Dedifferentiated amniotic fluid mesenchymal stem cell (primary cell): ENCODE results near the gene RIPOR1.

Experiments
- DNase-seq: peaks from one replicate; pipeline ENCODE4 v3.0.0-alpha.2; 2016; ENCODE audit errors: extremely low spot score

Gene RIPOR1

GRCh38 chr16:67538666-67539101, 10.1 kb downstream of the RIPOR1 start:
- no peak for DNase-seq

GRCh38 chr16:67539271-67539670, 10.6 kb downstream of the RIPOR1 start:
- no peak for DNase-seq

DNA sequence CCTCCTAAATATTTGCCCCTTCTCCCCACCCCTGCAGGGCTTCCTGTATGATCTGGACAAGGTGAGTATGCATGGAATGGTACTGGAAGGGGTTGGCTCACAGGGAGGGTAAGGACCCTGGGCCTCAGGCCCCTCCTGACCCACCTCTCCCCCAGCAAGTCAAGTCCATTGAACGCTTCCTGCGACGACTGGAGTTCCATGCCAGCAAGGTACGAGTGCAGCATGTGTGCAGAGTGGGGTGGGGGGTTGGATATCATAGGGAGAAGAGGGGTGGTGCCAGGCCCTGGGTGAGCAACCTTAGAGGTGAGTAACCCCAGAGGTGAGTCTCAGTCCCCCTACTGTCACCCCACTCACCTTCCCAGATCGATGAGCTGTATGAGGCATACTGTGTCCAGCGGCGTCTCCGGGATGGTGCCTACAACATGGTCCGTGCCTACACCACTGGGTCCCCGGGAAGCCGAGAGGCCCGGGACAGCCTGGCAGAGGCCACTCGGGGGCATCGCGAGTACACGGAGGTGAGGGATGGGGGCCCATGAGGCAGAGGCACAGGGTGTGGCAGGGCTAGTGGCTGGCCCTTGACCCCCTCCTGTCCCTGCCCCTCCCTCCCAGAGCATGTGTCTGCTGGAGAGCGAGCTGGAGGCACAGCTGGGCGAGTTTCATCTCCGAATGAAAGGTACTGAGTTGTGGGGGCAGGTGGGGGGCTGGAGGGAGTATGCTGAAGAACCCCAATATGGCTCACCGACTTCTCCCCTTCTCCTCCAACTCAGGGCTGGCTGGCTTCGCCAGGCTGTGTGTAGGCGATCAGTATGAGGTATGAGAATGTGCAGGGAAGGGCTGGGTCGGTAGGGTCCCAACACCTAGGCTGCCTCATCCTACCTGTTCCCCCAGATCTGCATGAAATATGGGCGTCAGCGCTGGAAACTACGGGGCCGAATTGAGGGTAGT, 11.3 kb downstream of the RIPOR1 start:
- no peak for DNase-seq

DNA sequence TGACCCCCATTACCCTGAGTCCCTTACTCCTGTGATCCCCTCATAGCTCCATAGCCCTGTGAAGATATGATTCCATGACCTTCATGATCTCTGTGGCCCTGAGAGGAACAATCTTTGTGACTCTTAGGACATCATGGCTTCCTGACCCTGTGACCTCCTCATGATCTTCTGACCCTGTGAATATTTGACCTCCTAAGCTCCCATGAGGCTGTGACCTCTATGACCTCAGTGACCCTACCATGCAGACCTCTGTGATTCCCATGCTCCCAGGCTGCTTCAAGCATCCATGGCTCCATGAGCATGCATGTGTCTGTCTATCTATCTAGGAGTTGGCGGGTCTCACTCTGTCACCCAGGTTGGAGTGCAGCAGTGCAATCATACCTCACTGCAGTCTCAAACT, 12.1 kb downstream of the RIPOR1 start:
- DNase-seq: no peak

DNA sequence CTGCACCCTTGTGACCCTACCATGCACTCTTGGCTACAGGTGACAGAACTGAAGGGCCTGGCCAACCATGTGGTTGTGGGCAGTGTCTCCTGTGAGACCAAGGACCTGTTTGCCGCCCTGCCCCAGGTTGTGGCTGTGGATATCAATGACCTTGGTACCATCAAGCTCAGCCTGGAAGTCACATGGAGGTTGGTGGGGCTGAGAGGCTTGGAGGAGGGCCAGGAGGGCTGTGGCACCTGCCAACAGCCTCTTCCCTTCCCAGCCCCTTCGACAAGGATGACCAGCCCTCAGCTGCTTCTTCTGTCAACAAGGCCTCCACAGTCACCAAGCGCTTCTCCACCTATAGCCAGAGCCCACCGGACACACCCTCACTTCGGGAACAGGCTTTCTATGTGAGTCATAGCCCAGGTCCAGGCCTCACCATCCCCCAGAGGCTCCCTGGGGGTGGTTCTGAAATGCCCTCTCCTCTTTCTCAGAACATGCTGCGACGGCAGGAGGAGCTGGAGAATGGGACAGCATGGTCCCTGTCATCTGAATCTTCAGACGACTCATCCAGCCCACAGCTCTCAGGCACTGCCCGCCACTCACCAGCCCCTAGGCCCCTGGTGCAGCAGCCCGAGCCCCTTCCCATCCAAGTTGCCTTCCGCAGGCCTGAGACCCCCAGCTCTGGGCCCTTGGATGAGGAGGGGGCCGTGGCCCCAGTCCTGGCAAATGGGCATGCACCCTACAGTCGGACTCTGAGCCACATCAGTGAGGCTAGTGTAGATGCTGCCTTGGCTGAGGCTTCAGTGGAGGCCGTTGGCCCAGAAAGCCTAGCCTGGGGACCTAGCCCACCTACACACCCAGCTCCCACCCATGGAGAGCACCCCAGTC, 13.0 kb downstream of the RIPOR1 start:
- no peak for DNase-seq

- DNase-seq: no peak
These were observed 13.8 kb downstream of the RIPOR1 start for GRCh38 chr16:67542464-67542863.

DNA sequence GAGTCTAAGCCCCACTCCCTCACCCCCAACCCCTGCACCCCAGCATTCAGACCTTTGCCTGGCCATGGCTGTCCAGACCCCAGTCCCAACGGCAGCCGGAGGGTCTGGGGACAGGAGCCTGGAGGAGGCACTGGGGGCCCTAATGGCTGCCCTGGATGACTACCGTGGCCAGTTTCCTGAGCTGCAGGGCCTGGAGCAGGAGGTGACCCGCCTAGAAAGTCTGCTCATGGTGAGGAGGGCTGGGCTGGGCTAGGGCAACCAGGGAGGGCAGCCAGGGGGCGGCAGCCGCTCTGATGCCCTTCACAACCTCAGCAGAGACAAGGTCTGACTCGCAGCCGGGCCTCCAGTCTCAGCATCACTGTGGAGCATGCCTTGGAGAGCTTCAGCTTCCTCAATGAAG, 14.4 kb downstream of the RIPOR1 start:
- DNase-seq: no peak

DNA sequence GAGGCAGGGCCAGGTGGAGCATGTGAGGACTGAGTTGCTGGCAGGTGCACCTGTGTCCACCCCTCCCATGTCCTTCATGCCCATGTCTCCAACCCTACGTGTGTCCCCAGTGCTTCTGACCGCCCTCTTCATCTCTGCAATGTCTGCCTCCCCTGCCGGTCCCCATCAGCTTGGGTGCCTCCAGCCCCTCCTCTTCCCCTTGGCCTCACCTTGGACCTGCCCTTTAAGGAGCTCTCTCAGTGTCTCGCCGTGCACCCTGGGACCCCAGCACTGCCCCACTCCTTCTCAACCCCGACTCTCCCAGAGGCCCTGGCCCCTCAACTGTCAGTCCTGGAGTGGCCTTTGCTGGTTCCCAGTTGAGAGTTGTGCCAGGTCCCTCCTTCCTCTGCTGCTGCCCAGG, 15.0 kb downstream of the RIPOR1 start:
- no peak for DNase-seq

- no peak for DNase-seq
These were observed 15.8 kb downstream of the RIPOR1 start for GRCh38 chr16:67544329-67544841.

DNA sequence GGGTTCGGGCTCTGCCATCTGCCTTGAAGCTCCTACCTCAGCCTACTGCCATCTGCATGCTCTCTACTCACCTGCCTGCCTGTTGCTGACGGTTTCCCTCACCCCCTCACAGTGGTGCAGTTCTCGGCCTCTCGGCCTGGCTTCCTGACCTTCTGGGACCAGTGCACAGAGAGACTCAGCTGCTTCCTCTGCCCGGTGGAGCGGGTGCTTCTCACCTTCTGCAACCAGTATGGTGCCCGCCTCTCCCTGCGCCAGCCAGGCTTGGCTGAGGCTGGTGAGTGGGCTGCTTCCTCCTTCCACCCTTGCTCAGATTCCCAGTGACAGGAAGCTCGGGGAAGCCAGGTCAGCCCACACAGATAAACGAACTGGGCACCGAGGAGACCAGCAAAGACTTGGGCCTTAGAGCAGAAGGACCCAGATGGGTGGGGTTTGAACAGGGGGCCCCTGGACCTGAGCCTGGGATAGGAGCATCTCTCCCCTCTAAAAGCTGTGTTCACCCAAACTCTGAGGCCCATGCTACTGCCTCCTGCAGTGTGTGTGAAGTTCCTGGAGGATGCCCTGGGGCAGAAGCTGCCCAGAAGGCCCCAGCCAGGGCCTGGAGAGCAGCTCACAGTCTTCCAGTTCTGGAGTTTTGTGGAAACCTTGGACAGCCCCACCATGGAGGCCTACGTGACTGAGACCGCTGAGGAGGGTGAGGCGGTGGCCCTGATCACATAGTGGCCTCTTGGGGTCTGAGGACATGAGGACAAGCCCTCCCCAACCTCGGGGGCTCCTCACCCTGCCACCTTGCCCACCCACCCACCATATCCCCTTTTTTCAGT, 16.4 kb downstream of the RIPOR1 start:
- no peak for DNase-seq

GRCh38 chr16:67545665-67546024, 17.0 kb downstream of the RIPOR1 start:
- no peak for DNase-seq

DNA sequence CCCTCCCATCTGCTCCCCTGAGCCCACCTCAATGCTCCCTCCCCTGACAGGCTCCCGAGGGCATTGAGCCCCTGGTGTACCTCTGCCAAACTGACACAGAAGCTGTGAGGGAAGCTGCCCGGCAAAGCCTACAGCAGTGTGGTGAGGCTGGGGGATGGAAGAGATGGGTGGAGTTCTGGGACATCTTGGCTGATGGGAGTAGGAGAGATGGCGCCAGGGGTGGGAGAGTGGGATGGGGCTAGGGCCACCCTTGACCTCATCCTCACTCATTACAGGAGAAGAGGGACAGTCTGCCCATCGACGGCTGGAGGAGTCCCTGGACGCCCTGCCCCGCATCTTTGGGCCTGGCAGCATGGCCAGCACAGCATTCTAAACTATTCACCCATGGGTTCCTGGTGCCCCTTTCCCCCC, 17.5 kb downstream of the RIPOR1 start:
- no peak for DNase-seq

DNA sequence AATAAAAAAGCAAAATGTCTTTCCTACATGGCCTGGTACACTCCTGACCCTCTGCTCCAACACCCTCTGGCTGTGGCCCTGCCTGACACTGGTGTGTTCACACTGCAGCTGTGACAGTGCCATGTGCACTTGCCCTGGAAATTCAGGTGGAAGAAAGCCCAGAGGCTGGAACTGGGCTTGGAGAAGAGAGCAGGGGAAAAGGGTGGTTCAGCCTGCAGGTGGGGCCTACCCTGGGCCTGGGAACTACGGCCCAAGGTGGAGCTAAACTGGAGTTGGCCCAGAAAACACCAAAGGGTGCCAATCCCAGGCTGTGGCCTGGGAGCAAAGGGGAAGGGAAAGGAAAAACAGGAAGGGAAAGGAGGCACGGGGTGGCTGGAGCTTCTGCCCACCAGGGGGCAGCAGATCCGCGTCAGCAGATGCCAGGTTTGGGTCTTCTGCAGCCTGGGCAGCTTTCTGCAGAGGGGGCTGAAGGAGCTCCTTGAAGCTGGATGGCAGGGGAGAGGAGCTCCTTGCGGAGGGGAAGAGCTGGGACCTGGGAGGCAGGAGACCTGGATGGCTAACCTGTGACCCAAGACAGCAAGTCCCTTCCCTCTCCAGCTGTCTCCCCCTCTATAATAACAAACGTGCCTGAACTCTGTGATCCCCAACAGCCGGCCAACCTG, 18.3 kb downstream of the RIPOR1 start:
- no peak for DNase-seq

DNA sequence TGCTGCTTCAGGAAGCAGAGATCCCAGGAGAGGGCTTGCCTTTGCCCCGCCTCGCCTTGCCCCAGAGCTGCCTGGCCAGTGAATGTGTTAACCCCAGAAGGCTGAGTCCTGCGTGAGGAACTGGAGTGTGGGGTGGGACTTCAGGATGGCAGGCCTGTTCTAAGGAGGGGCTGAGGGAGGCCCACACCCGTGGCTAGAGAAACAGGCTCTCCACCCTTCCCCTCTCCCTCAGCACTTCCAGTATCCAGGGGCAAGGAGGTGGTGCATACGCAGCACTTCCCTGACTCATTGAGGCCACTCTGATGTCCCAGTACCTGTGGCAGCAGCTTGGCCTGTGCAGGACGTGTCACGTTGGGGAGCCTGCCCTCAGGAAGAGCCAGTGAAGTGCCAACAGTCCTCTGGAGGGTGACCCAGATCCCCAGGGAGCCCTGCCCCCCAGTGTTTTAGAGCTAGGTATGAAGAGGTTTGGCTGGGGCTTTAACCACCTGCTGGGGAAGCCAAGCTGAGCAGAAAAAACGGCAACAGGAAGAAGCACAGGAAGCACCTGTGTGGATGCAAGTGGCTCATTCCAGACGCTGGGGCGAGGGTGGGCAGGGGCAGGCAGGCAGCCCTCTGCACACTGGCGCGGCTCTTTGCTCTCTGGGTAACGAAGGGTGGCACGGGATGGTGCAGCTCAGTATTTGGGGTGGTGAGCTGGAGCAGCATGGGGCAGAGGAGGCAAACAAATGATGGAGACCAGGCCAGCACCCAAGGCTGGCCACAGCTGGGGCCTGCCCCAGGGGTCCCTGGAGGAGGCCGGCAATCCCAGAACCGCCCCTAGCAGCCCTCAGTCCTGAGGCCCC, 19.0 kb downstream of the RIPOR1 start:
- no peak for DNase-seq

DNA sequence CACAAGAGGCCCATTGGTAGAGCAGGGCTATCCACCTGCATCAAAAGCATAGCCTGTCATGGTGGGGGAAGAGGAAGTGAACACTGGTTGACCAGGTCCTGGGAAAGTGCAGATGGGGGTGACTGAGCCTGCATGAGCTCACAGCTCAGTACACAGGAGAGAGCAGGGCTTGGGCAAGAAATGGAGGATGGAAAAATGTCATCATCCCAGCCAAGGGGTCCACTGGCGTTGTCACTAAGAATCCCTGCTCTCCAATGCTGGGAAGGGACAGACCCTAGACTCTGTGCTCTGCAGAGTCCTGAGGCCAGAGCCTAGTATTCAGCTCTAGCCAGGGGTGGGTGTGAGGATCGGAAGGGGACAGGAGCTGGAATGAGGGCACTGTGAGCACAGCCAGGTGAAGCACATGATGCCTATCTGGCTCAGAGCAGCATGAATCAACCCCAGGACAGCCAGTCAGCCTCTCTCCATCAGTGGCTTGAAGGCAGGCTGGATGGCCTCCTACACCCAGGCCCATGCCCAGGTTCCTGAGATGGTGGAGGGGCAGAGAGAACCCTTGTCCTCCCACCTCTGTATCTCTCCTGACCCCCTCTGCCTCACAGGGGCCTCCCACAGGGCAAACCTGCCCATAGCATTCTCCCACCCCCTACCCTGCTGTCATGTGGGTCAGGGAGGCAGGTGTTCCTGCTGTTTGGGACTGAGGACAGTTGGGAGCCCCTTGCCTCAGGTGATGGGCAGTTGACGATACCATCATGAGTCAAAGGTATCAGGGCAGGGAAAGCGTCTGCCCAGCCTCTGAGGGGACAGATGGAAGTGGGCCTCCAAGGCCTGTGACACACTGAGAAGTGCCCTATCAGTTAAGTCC, 19.9 kb downstream of the RIPOR1 start:
- no peak for DNase-seq

DNA sequence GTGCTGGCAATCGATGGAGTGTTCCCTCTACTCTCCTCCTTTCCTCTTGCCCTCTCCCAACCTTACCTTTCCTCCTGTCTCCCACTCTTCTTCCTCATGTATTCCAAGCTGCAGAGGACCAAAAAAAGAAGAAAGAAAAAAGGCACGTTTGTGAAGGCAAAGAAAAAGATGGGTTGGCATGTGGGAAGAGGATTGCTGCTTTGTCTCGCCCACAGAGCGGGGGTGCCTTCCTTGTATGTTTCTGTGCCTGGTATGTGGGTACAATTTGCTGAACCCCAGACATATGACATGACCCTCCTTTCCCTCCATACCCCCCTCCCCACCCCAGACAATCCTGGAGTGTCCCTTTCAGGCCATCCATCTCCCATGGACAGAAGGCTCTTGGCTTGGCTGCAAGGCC, 20.6 kb downstream of the RIPOR1 start:
- no peak for DNase-seq

DNA sequence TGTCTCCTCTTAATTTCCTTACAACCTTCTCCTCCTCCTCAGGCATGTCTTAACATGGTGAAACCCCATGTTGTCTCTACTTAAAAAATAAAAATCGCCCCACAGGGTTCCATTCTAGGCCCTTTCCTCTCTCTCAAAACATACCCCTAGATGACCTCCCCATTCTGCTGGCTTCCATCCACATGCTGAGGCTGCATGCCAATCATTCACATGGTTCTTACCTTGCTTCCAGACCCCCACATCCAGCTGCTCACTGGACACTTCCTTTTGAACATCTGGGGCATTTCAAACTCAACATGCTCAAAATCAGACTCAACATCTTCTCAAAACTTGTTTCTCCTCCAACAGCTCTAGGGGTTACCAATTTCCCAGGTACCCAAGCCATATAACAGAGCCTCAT, 21.3 kb downstream of the RIPOR1 start:
- DNase-seq: no peak

GRCh38 chr16:67551091-67551490, 22.5 kb downstream of the RIPOR1 start:
- no peak for DNase-seq

DNA sequence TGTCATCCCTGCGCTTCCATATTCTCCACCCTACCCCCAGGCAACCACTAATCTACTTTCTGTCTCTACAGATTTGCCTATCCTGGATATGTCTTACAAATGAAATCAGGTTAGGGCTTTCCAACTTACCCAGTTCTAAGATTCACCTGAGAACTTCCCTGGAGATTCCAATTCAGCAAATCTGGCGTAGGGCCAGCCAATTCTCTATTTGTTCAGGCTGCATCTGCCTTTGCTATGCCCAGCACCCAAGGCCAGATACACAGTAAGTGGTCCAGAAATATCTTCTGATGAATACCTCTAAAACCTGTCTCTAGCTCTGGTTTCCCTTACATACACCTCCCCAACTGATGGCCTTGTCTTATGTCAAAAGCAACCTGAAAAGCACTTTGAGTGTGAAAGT, 23.3 kb downstream of the RIPOR1 start:
- no peak for DNase-seq
